HepG2 (cell line): ENCODE results near the gene CXXC5. TPM values are rescaled to one million over a fixed set of nuclear protein-coding genes. Genes with fewer than 3 reads are reported as not detected.
A peak's percentile ranks its signal among the peaks of the same experiment; 100 is the strongest.

Source experiments
- HBP1 ChIP-seq: IDR thresholded peaks from 2 replicates; pipeline ENCODE4 v1.6.1; 2016; ENCODE audit warnings: low read depth, control low read depth
- IRX3 ChIP-seq: sonication (generic); formaldehyde crosslinking; IDR thresholded peaks from 2 replicates; pipeline ENCODE4 v1.8.1; 2023; ENCODE audit warnings: mild to moderate bottlenecking, low read depth, missing genetic modification reagents, borderline replicate concordance
- KLF9 ChIP-seq: IDR thresholded peaks from 2 replicates; pipeline ENCODE4 v1.6.1; 2016; ENCODE audit warnings: low read depth
- MLXIP ChIP-seq: sonication (generic); formaldehyde crosslinking; IDR thresholded peaks from 2 replicates; pipeline ENCODE4 v1.9.0; 2021; ENCODE audit warnings: missing genetic modification reagents, borderline replicate concordance
- PAX8 ChIP-seq: sonication (generic); formaldehyde crosslinking; IDR thresholded peaks from 2 replicates; pipeline ENCODE4 v1.8.0; 2022; ENCODE audit warnings: mild to moderate bottlenecking, missing genetic modification reagents, borderline replicate concordance
- SMAD9 ChIP-seq: sonication (generic); formaldehyde crosslinking; IDR thresholded peaks from 2 replicates; pipeline ENCODE4 v1.5.1; 2020; ENCODE audit warnings: mild to moderate bottlenecking, missing genetic modification reagents
- TEAD3 ChIP-seq: optimal IDR thresholded peaks from 2 replicates; pipeline ENCODE3; 2016; ENCODE audit warnings: borderline replicate concordance
- TFAP4 ChIP-seq: sonication (generic); IDR thresholded peaks from 2 replicates; pipeline ENCODE4 v1.6.1; 2016; ENCODE audit warnings: low read depth, borderline replicate concordance
- THAP7 ChIP-seq: sonication (generic); formaldehyde crosslinking; IDR thresholded peaks from 2 replicates; pipeline ENCODE4 v1.8.1; 2023; ENCODE audit warnings: mild to moderate bottlenecking, missing genetic modification reagents
- ZBTB38 ChIP-seq: sonication (generic); formaldehyde crosslinking; IDR thresholded peaks from 2 replicates; pipeline ENCODE4 v1.5.1; 2020; ENCODE audit warnings: mild to moderate bottlenecking, missing genetic modification reagents
- ZC3H13 ChIP-seq: sonication (generic); formaldehyde crosslinking; IDR thresholded peaks from 2 replicates; pipeline ENCODE4 v1.8.1; 2023; ENCODE audit warnings: mild to moderate bottlenecking, missing genetic modification reagents, moderate library complexity
- ZNF512 ChIP-seq: sonication (generic); formaldehyde crosslinking; IDR thresholded peaks from 2 replicates; pipeline ENCODE4 v1.4.0; 2020; ENCODE audit warnings: mild to moderate bottlenecking, missing genetic modification reagents
- ZNF530 ChIP-seq: sonication (generic); formaldehyde crosslinking; IDR thresholded peaks from 2 replicates; pipeline ENCODE4 v1.5.0; 2020; ENCODE audit warnings: low read depth, mild to moderate bottlenecking, missing genetic modification reagents
- ZNF552 ChIP-seq: sonication (generic); formaldehyde crosslinking; IDR thresholded peaks from 2 replicates; pipeline ENCODE4 v1.9.0; 2022; ENCODE audit warnings: missing genetic modification reagents, mild to moderate bottlenecking, borderline replicate concordance
- ZNF577 ChIP-seq: sonication (generic); formaldehyde crosslinking; IDR thresholded peaks from 2 replicates; pipeline ENCODE4 v1.4.0; 2020; ENCODE audit warnings: mild to moderate bottlenecking, low read depth, missing genetic modification reagents, borderline replicate concordance
- ZNF670 ChIP-seq: sonication (generic); formaldehyde crosslinking; IDR thresholded peaks from 2 replicates; pipeline ENCODE4 v1.8.0; 2022; ENCODE audit warnings: mild to moderate bottlenecking, missing genetic modification reagents, borderline replicate concordance
- ZNF691 ChIP-seq: sonication (generic); formaldehyde crosslinking; IDR thresholded peaks from 2 replicates; pipeline ENCODE4 v1.4.0; 2020; ENCODE audit warnings: missing genetic modification reagents, low read depth, mild to moderate bottlenecking, borderline replicate concordance
- ZNF704 ChIP-seq: sonication (generic); formaldehyde crosslinking; IDR thresholded peaks from 2 replicates; pipeline ENCODE4 v1.8.1; 2023; ENCODE audit warnings: mild to moderate bottlenecking, inconsistent platforms, moderate library complexity, missing genetic modification reagents, borderline replicate concordance
- ZSCAN25 ChIP-seq: sonication (generic); formaldehyde crosslinking; IDR thresholded peaks from 2 replicates; pipeline ENCODE4 v1.8.0; 2022; ENCODE audit warnings: mild to moderate bottlenecking, missing genetic modification reagents
- polyA plus RNA-seq, 8 experiments: library from polyadenylated mRNA; depleted of rRNA in 3 of 8; stranded (reverse) in 7 of 8; unstranded in 1 of 8; fragments of >200 nt; fragmentation: Illumina TruSeq in 4 of 8; extraction: Trizol in 4 of 8; gene quantifications; 2 replicates each; pipeline versions ENCODE4 v1.2.1 to v1.2.3, GENCODE V29; 2011 to 2016; ENCODE audit warnings: low read depth in 4 of 8, missing spikeins in 1 of 8, mixed read lengths in 1 of 8; ENCODE audit not compliant: insufficient read depth in 1 of 8
- total RNA-seq, 5 experiments: library from RNA; depleted of rRNA; stranded (reverse); fragments of >200 nt; fragmentation: Illumina TruSeq; extraction: Trizol; gene quantifications; 2 replicates each; pipeline ENCODE4 v1.2.3, GENCODE V29; 2016; ENCODE audit warnings: low read depth in 1 of 5

The CXXC5 gene
- total and polyA plus RNA-seq, 2 of the 13 experiments (the other 11 are each of a cell fraction or from before 2014, with no cell fraction given), result 32.3 to 33.0 TPM

GRCh38 chr5:139696167-139696893 is 48.2 kb downstream of the CXXC5 start (continued):
- TF ChIP-seq TFAP4 (no peak), ZC3H13 (CRISPR knock-in tag) (peak; percentile 38; the same call in 1 of the 2 replicates), ZNF691 (CRISPR knock-in tag) (no peak), TEAD3 (no peak), ZNF552 (no peak), ZNF530 (CRISPR knock-in tag) (no peak), ZNF670 (CRISPR knock-in tag) (no peak), ZNF704 (CRISPR knock-in tag) (no peak), ZSCAN25 (CRISPR knock-in tag) (no peak), MLXIP (CRISPR knock-in tag) (no peak), THAP7 (0 out of 2 replicates have a peak, but pooled peaks have one; percentile 39), ZBTB38 (CRISPR knock-in tag) (no peak), IRX3 (CRISPR knock-in tag) (no peak), KLF9 (no peak), SMAD9 (CRISPR knock-in tag) (no peak), ZNF577 (no peak), PAX8 (CRISPR knock-in tag) (no peak), ZNF512 (no peak), HBP1 (CRISPR knock-in tag) (no peak)
